K562 (cell line): ENCODE results near the gene ERFL. TPM values are rescaled to one million over a fixed set of nuclear protein-coding genes. Genes with fewer than 3 reads are reported as not detected.
A peak's percentile ranks its signal among the peaks of the same experiment; 100 is the strongest.

ENCODE experiments used
- ATAC-seq: fragments of 200-7000 bp; cut with Tn5 transposase; 3 replicates; pipeline ENCODE4 v1.9.1; 2020; ENCODE audit warnings: moderate library complexity
- BruUV-seq: library from RNA; stranded (reverse); fragments of 400-500 nt; replicated peaks from 2 replicates; lab custom pipeline; 2021; lab: Mats Ljungman, UMichigan
- CTCF ChIA-PET: fragments of 300-600 bp; formaldehyde crosslinking; extraction: SDS; loops from one replicate; lab custom pipeline; 2021; ENCODE audit warnings: low intra/inter-chr PET ratio; lab: Yijun Ruan, JAX
- POLR2A ChIA-PET: fragments of 300-600, 350-650 bp; sonication (Branson Sonifier 250); formaldehyde crosslinking; extraction: SDS; loops from one replicate; lab custom pipeline; 2021; ENCODE audit warnings: antibody characterized with exemption, inconsistent platforms; lab: Yijun Ruan, JAX
- DNase-seq, 4 experiments: peaks; one replicate each; pipeline versions ENCODE4 v3.0.0 to v3.0.0-alpha.2; 2011 to 2018; ENCODE audit warnings: low spot score in 3 of 4, mixed read lengths in 3 of 4; ENCODE audit errors: extremely low read depth in 1 of 4
- FAIRE-seq: peaks from 2 replicates; lab custom pipeline; 2011; peaks lifted over from hg19 to GRCh38; lab: Jason Lieb, UNC
- H2AFZ ChIP-seq: 2 replicates; pipeline ENCODE4 v1.6.0; 2011; ENCODE audit warnings: low read depth, low read length, control low read depth, inconsistent platforms
- H3K27ac ChIP-seq: fragments of 200-600 bp; 3 replicates; pipeline ENCODE4 v1.8.0; 2011; ENCODE audit warnings: low read depth, mild to moderate bottlenecking, control low read depth, inconsistent platforms, low read length, moderate library complexity, mixed read lengths; ENCODE audit errors: extremely low read depth
- H3K27me3 ChIP-seq, 2 experiments: fragments of 300-600 bp in 1 of 2; 2 replicates in 1 of 2; 3 replicates in 1 of 2; pipeline versions ENCODE4 v1.6.0 to v1.8.0; 2011; ENCODE audit warnings: inconsistent platforms in 2 of 2, low read length in 2 of 2, mild to moderate bottlenecking in 1 of 2, mixed read lengths in 1 of 2, moderate library complexity in 1 of 2; ENCODE audit not compliant: control insufficient read depth in 2 of 2, insufficient read depth in 2 of 2
- H3K36me3 ChIP-seq: fragments of 300-600 bp; 3 replicates; pipeline ENCODE4 v1.8.0; 2011; ENCODE audit warnings: mild to moderate bottlenecking, low read length, inconsistent platforms; ENCODE audit not compliant: control insufficient read depth, insufficient read depth
- H3K4me1 ChIP-seq, 2 experiments: fragments of 200-600 bp in 1 of 2; replicated peaks in 1 of 2; 2 replicates in 1 of 2; 3 replicates in 1 of 2; pipeline versions ENCODE4 v1.5.1 to v1.8.0; 2011; ENCODE audit warnings: inconsistent platforms in 2 of 2, low read length in 2 of 2, mild to moderate bottlenecking in 1 of 2, mixed read lengths in 1 of 2, moderate library complexity in 1 of 2; ENCODE audit not compliant: control insufficient read depth in 2 of 2, insufficient read depth in 2 of 2
- H3K4me2 ChIP-seq: 2 replicates; pipeline ENCODE4 v1.6.1; 2011; ENCODE audit warnings: low read length, control low read depth, inconsistent platforms, mixed read lengths; ENCODE audit not compliant: insufficient read depth
- H3K4me3 ChIP-seq: fragments of 200-600 bp; sonication (generic), shearing (Covaris generic); 2 replicates; pipeline ENCODE4 v1.5.1; 2016; ENCODE audit warnings: control low read depth, inconsistent platforms
- H3K79me2 ChIP-seq: fragments of 200-600 bp; 3 replicates; pipeline ENCODE4 v1.8.0; 2011; ENCODE audit warnings: low read length, inconsistent platforms; ENCODE audit not compliant: control insufficient read depth, insufficient read depth
- H3K9ac ChIP-seq, 2 experiments: 2 replicates each; pipeline versions ENCODE4 v1.6.0 to v1.6.1; 2011; ENCODE audit warnings: low read depth in 2 of 2, low read length in 2 of 2, control low read depth in 1 of 2, inconsistent platforms in 1 of 2, mild to moderate bottlenecking in 1 of 2, mixed read lengths in 1 of 2; ENCODE audit not compliant: insufficient read depth in 1 of 2
- H3K9me1 ChIP-seq: one replicate; pipeline ENCODE4 v1.6.0; 2011; ENCODE audit warnings: inconsistent platforms, mild to moderate bottlenecking, low read length, moderate library complexity; ENCODE audit not compliant: control insufficient read depth, insufficient read depth
- H3K9me3 ChIP-seq: replicated peaks from 2 replicates; pipeline ENCODE4 v1.5.1; 2011; ENCODE audit warnings: low read depth, low read length, inconsistent platforms; ENCODE audit not compliant: control insufficient read depth, insufficient read depth
- H4K20me1 ChIP-seq: replicated peaks from 2 replicates; pipeline ENCODE4 v1.6.1; 2011; ENCODE audit warnings: low read length, inconsistent platforms, mixed read lengths; ENCODE audit not compliant: control insufficient read depth, insufficient read depth
- HBP1 ChIP-seq: fragments of 450-650 bp; formaldehyde crosslinking; IDR thresholded peaks from 2 replicates; pipeline ENCODE4 v1.4.0; 2022; ENCODE audit warnings: missing genetic modification characterization
- KDM1A ChIP-seq, 2 experiments: fragments of 450-650 bp; IDR thresholded peaks; 2 replicates each; pipeline ENCODE4 v1.6.1; 2016; ENCODE audit warnings: mild to moderate bottlenecking in 2 of 2
- WGBS: fragments of 100-300 bp; shearing (Covaris generic); methylation state at CpG from one replicate; pipeline ENCODE4 v1.1.6; 2016; ENCODE audit warnings: low coverage, mixed read lengths; ENCODE audit not compliant: insufficient coverage; ENCODE audit errors: missing lambda C conversion rate; 5-methylcytosine and 5-hydroxymethylcytosine counted together
- in situ Hi-C: fragments of 300-500 bp; cut with MboI; formaldehyde crosslinking; loops from 4 replicates; pipeline ENCODE4 v1.15.0; 2018; ENCODE audit warnings: inconsistent platforms, mixed read lengths
- intact Hi-C: fragments of 100-400 bp; cut with micrococcal nuclease; formaldehyde crosslinking; loops from 2 replicates; pipeline ENCODE4 v1.14.2; 2022
- polyA plus RNA-seq, 8 experiments: library from polyadenylated mRNA; depleted of rRNA in 4 of 8; stranded (reverse) in 5 of 8; unstranded in 3 of 8; fragments of >200 nt; fragmentation: Nextera tagmentation in 2 of 8; fragmentation: Illumina TruSeq in 1 of 8; extraction: Ambion mirVana in 2 of 8; extraction: Trizol in 1 of 8; gene quantifications; 2 replicates each; pipeline versions ENCODE4 v1.2.1 to v1.2.3, GENCODE V29; 2011 to 2014; ENCODE audit warnings: inconsistent platforms in 1 of 8, missing spikeins in 1 of 8
- total RNA-seq, 7 experiments: library from RNA; depleted of rRNA in 6 of 7; stranded (reverse); fragments of >200 nt in 6 of 7; fragmentation: Illumina TruSeq in 2 of 7; extraction: Trizol in 2 of 7; gene quantifications; 2 replicates each; pipeline versions ENCODE4 v1.2.1 to v1.2.3, GENCODE V29; 2011 to 2021; ENCODE audit warnings: low replicate concordance in 1 of 7

The ERFL gene
- total and polyA plus RNA-seq, 9 of the 15 experiments (the other 6 are each of a cell fraction or from before 2014, with no cell fraction given), result 0.07 to 0.75 (median 0.32) TPM; not detected in 4

- no TSS peak for BruUV-seq
Measured at GRCh38 chr19:41920882-41921576, 7.2 kb downstream of the ERFL start.

More at GRCh38 chr19:41920882-41921576, 7.2 kb downstream of the ERFL start:
- no peak overlapping the region for H3K27ac ChIP-seq
- ChIA-PET POLR2A (interaction anchor here (1.1 kb wide), 1 partner anchor 9 kb away, joined by 4 read pairs; no protein-coding TSS in a partner anchor), CTCF (no interaction called here)
- peak; percentile 34; the same call in 2 of the 3 replicates for ATAC-seq
- in situ Hi-C loops, result no loop called here
- no peak overlapping the region for H3K4me3 ChIP-seq
- no peaks in the 10 kb centered on the region for H3K79me2 ChIP-seq
- peak overlapping the region in 1 of 2 experiments; percentile 50; a peak in 1 of 4 replicates for H3K9ac ChIP-seq
- intact Hi-C loops, result no loop called here
- TF ChIP-seq HBP1, result no peak
- TF ChIP-seq KDM1A (IDR thresholded peaks at IDR 0.05), result 0 out of 4 replicates have a peak, but pooled peaks of 1 of the 2 experiments have one; percentile 29
- no peak overlapping the region for H3K4me2 ChIP-seq
- peak in 2 of 4 experiments; percentile 59 to 70 for DNase-seq
- 23% methylated on average over 10 of the region's 26 CpGs for WGBS
- H3K27me3 ChIP-seq, result peaks cover 9 to 29% of the 10 kb centered on the region in 2 experiments; a peak in 4 of 5 replicates
- H3K9me3 ChIP-seq, result no peaks in the 10 kb centered on the region; the same call in 1 of the 2 replicates
- no peak overlapping the region for H2AFZ ChIP-seq
- peaks cover 7% of the 10 kb centered on the region; the same call in 1 of the 2 replicates for H4K20me1 ChIP-seq
- H3K36me3 ChIP-seq, result no peaks in the 10 kb centered on the region
- no peak for FAIRE-seq
- H3K9me1 ChIP-seq, result no peaks in the 10 kb centered on the region
- peaks cover 0 to 23% of the 10 kb centered on the region in 2 experiments; a peak in 3 of 5 replicates for H3K4me1 ChIP-seq
